Osteoblast (primary cell): Measurements from ENCODE around the gene MTMR11. TPM values are rescaled to one million over a fixed set of nuclear protein-coding genes. Genes with fewer than 3 reads are reported as not detected.
"Not testable (repeated sequence)": the region's sequence is repeated elsewhere in the genome, so short reads cannot be mapped to it uniquely, and the experiment has no call there.

Experiments
- DNase-seq: peaks from one replicate; pipeline ENCODE4 v3.0.0; 2011; ENCODE audit warnings: low spot score, mixed read lengths; ENCODE audit not compliant: insufficient read length; ENCODE audit errors: missing footprints
- H2AFZ ChIP-seq: 2 replicates; pipeline ENCODE4 v1.6.0; 2011; ENCODE audit warnings: mild to moderate bottlenecking, low read length
- H3K27ac ChIP-seq: 2 replicates; pipeline ENCODE4 v1.5.1; 2011; ENCODE audit warnings: mild to moderate bottlenecking, low read depth, low read length, moderate library complexity
- H3K27me3 ChIP-seq: 2 replicates; pipeline ENCODE4 v1.6.0; 2012; ENCODE audit warnings: mild to moderate bottlenecking, control low read depth, inconsistent platforms, low read length, moderate library complexity; ENCODE audit not compliant: insufficient read depth
- H3K36me3 ChIP-seq: 2 replicates; pipeline ENCODE4 v1.5.1; 2011; ENCODE audit warnings: mild to moderate bottlenecking, low read length, control low read depth, moderate library complexity; ENCODE audit not compliant: insufficient read depth
- H3K4me1 ChIP-seq: 2 replicates; pipeline ENCODE4 v1.5.1; 2011; ENCODE audit warnings: mild to moderate bottlenecking, low read length, control low read depth, moderate library complexity; ENCODE audit not compliant: insufficient read depth
- H3K4me2 ChIP-seq: 2 replicates; pipeline ENCODE4 v1.6.0; 2011; ENCODE audit warnings: mild to moderate bottlenecking, low read length; ENCODE audit not compliant: insufficient read depth
- H3K4me3 ChIP-seq: fragments of 200-600 bp; sonication (generic); 3 replicates; pipeline ENCODE4 v1.5.1; 2012; ENCODE audit warnings: mild to moderate bottlenecking, low read length, inconsistent platforms; ENCODE audit not compliant: insufficient read depth
- H3K79me2 ChIP-seq: 2 replicates; pipeline ENCODE4 v1.6.0; 2012; ENCODE audit warnings: mild to moderate bottlenecking, low read length, control low read depth, inconsistent platforms; ENCODE audit not compliant: insufficient read depth
- H3K9me3 ChIP-seq: 2 replicates; pipeline ENCODE4 v1.5.1; 2011; ENCODE audit warnings: low read depth, low read length, control low read depth
- H4K20me1 ChIP-seq: 2 replicates; pipeline ENCODE4 v1.6.0; 2012; ENCODE audit warnings: mild to moderate bottlenecking, low read length, control low read depth; ENCODE audit not compliant: insufficient read depth
- total RNA-seq: library from RNA; depleted of rRNA; stranded (reverse); fragments of >200 nt; gene quantifications from 2 replicates; pipeline ENCODE4 v1.2.3, GENCODE V29; 2012
- TF ChIP-seq, protein P1 (sequence below): IDR thresholded peaks from 2 replicates; pipeline ENCODE4 v1.5.1; 2011; ENCODE audit warnings: mild to moderate bottlenecking, low read depth, low read length, moderate library complexity; ENCODE audit errors: extremely low read depth

MTMR11 gene
- total RNA-seq, 1 donor = 7.2 TPM

GRCh38 chr1:149945206-149945605 lies 8.5 kb upstream of the MTMR11 start:
- Histone ChIP-seq H3K27me3 (no peaks in the 10 kb centered on the region), H3K4me3 (no peak overlapping the region), H3K36me3 (peaks cover 44% of the 10 kb centered on the region), H3K79me2 (no peaks in the 10 kb centered on the region), H3K4me1 (no peaks in the 10 kb centered on the region), H3K9me3 (no peaks in the 10 kb centered on the region), H4K20me1 (no peaks in the 10 kb centered on the region), H3K27ac (no peak overlapping the region), H3K4me2 (no peak overlapping the region), H2AFZ (no peak overlapping the region)
- no peak for DNase-seq
- TF ChIP-seq, protein P1, sequence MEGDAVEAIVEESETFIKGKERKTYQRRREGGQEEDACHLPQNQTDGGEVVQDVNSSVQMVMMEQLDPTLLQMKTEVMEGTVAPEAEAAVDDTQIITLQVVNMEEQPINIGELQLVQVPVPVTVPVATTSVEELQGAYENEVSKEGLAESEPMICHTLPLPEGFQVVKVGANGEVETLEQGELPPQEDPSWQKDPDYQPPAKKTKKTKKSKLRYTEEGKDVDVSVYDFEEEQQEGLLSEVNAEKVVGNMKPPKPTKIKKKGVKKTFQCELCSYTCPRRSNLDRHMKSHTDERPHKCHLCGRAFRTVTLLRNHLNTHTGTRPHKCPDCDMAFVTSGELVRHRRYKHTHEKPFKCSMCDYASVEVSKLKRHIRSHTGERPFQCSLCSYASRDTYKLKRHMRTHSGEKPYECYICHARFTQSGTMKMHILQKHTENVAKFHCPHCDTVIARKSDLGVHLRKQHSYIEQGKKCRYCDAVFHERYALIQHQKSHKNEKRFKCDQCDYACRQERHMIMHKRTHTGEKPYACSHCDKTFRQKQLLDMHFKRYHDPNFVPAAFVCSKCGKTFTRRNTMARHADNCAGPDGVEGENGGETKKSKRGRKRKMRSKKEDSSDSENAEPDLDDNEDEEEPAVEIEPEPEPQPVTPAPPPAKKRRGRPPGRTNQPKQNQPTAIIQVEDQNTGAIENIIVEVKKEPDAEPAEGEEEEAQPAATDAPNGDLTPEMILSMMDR = no peak

DNA sequence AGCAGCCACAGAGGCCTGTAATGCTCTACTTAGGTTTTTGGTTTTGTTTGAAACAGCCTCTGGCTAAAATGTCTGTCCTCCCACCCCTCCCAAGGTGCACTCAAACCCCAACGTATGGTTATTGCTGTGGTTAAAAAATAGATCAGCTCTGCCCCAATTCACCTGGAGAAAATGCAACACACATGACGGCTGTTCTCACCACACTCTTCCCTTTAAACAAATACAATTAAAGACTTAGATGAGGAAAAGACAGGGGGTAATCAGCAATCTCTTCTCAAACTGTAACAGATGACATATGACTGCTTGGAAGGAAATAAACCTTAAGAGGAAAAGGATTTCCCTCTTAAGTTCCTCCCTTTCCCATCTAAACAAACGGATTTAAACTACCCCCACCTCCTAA lies 6.2 kb upstream of the MTMR11 start:
- H2AFZ ChIP-seq = no peak overlapping the region
- no peak overlapping the region for H3K4me3 ChIP-seq
- H3K9me3 ChIP-seq = no peaks in the 10 kb centered on the region
- no peaks in the 10 kb centered on the region for H3K27me3 ChIP-seq
- no peak overlapping the region for H3K4me2 ChIP-seq
- H3K36me3 ChIP-seq = peaks cover 27% of the 10 kb centered on the region
- no peak for DNase-seq
- TF ChIP-seq, protein P1 = no peak
- no peaks in the 10 kb centered on the region for H3K79me2 ChIP-seq
- no peaks in the 10 kb centered on the region for H4K20me1 ChIP-seq
- H3K4me1 ChIP-seq = peaks cover 16% of the 10 kb centered on the region
- H3K27ac ChIP-seq = no peak overlapping the region

DNA sequence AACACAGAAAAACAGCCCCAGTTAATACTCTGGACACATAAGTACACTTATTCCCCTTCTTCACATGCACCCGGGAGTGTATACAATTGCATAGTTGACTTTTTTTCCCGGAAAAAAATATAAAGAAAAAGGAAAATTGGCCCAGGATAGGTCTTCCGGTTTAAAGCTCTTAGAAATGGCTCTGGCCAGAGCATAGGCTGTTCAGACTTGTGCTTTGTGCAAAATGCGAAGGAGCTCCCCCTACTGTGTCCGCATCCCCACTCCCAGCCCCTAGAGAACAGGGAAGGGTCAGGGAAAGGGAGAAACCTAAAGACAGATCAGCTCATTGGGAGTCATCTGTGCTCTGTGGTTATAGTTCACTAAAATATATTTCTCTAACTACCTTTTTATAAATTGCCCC lies 5.5 kb upstream of the MTMR11 start:
- Histone ChIP-seq H3K4me2 (no peak overlapping the region), H3K79me2 (no peaks in the 10 kb centered on the region), H3K4me3 (no peak overlapping the region), H3K36me3 (peaks cover 21% of the 10 kb centered on the region), H3K27ac (no peak overlapping the region), H2AFZ (no peak overlapping the region), H3K9me3 (no peaks in the 10 kb centered on the region), H4K20me1 (no peaks in the 10 kb centered on the region), H3K27me3 (no peaks in the 10 kb centered on the region), H3K4me1 (peaks cover 22% of the 10 kb centered on the region)
- TF ChIP-seq, protein P1 = peak; percentile 31
- DNase-seq = no peak

DNA sequence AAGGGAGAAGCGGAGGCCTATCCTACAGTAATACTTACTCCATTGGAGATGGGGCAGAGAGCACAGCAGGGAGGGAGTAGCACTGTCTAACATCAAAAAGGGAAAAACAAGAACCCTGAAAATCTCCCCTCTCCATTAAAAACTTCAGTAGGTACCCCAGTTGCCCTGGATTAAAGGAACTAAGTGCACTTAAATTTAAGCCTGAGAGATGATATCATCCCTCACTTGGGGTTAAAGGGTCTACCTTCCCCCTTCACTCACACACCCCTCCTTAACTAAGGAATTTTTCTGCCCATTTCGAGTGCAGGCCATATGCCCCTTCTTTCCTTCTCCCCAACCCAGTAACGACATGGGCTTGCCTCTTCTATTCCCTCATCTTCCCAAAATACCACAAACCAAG lies 3.7 kb upstream of the MTMR11 start:
- peaks cover 15% of the 10 kb centered on the region for H3K36me3 ChIP-seq
- peak overlapping the region; percentile 42 for H3K27ac ChIP-seq
- no peaks in the 10 kb centered on the region for H4K20me1 ChIP-seq
- no peak overlapping the region for H3K4me3 ChIP-seq
- H3K27me3 ChIP-seq = no peaks in the 10 kb centered on the region
- TF ChIP-seq, protein P1 = no peak
- no peaks in the 10 kb centered on the region for H3K9me3 ChIP-seq
- no peak overlapping the region for H3K4me2 ChIP-seq
- no peak for DNase-seq
- H3K4me1 ChIP-seq = peaks cover 37% of the 10 kb centered on the region
- no peak overlapping the region for H2AFZ ChIP-seq
- peaks cover 9% of the 10 kb centered on the region for H3K79me2 ChIP-seq

- H2AFZ ChIP-seq, H3K36me3 ChIP-seq, DNase-seq, H3K9me3 ChIP-seq, H3K27me3 ChIP-seq, H4K20me1 ChIP-seq, H3K79me2 ChIP-seq: not testable (repeated sequence)
- H3K4me3 ChIP-seq = peak overlapping the region; percentile 61
- H3K27ac ChIP-seq = peak overlapping the region; percentile 42
- H3K4me1 ChIP-seq = peaks cover 37% of the 10 kb centered on the region
- H3K4me2 ChIP-seq = peak overlapping the region; percentile 78
Observed at GRCh38 chr1:149938668-149939003, 2.0 kb upstream of the MTMR11 start.
